Measurements from ENCODE around the gene HES1.
"Not testable (repeated sequence)": the region's sequence is repeated elsewhere in the genome, so short reads cannot be mapped to it uniquely, and the experiment has no call there.

Gene HES1

GRCh38 chr3:194142156-194142910 lies 6.4 kb downstream of the HES1 start:
- no peak for DNase-seq

GRCh38 chr3:194145702-194146101 lies 9.8 kb downstream of the HES1 start:
- DNase-seq, result no peak

GRCh38 chr3:194147679-194148078 lies 11.7 kb downstream of the HES1 start:
- no peak for DNase-seq

- DNase-seq, result peak; percentile 24
Measured at GRCh38 chr3:194148383-194148782, 12.4 kb downstream of the HES1 start.

- no peak for DNase-seq
Measured at GRCh38 chr3:194150252-194150934, 14.4 kb downstream of the HES1 start.

- DNase-seq, result not testable (repeated sequence)
Measured at GRCh38 chr3:194150935-194151302, 15.0 kb downstream of the HES1 start.

GRCh38 chr3:194154346-194154745 lies 18.4 kb downstream of the HES1 start:
- DNase-seq, result no peak

GRCh38 chr3:194156095-194156494 lies 20.1 kb downstream of the HES1 start:
- no peak for DNase-seq

- no peak for DNase-seq
Measured at GRCh38 chr3:194158942-194159439, 23.0 kb downstream of the HES1 start.

- DNase-seq, result no peak
Measured at GRCh38 chr3:194160158-194160557, 24.2 kb downstream of the HES1 start.

- DNase-seq, result no peak
Measured at GRCh38 chr3:194161131-194162045, 25.4 kb downstream of the HES1 start.

GRCh38 chr3:194162070-194162678 lies 26.2 kb downstream of the HES1 start:
- DNase-seq, result no peak

- DNase-seq, result no peak
Measured at GRCh38 chr3:194162817-194163584, 27.1 kb downstream of the HES1 start.

- no peak for DNase-seq
Measured at GRCh38 chr3:194163697-194164096, 27.7 kb downstream of the HES1 start.

- DNase-seq, result no peak
Measured at GRCh38 chr3:194164861-194165260, 28.9 kb downstream of the HES1 start.

- no peak for DNase-seq
Measured at GRCh38 chr3:194165271-194166018, 29.5 kb downstream of the HES1 start.

- no peak for DNase-seq
Measured at GRCh38 chr3:194166682-194167479, 30.9 kb downstream of the HES1 start.

GRCh38 chr3:194167480-194168282 lies 31.7 kb downstream of the HES1 start:
- DNase-seq, result no peak

GRCh38 chr3:194168994-194169393 lies 33.0 kb downstream of the HES1 start:
- no peak for DNase-seq

- DNase-seq, result no peak
Measured at GRCh38 chr3:194169595-194169994, 33.6 kb downstream of the HES1 start.
